ENCODE results near the gene CFAP157. TPM values are rescaled to one million over a fixed set of nuclear protein-coding genes. Genes with fewer than 3 reads are reported as not detected.

The CFAP157 gene
- total RNA-seq, 1 experiment from 2014 or later: 0.22 TPM

DNA sequence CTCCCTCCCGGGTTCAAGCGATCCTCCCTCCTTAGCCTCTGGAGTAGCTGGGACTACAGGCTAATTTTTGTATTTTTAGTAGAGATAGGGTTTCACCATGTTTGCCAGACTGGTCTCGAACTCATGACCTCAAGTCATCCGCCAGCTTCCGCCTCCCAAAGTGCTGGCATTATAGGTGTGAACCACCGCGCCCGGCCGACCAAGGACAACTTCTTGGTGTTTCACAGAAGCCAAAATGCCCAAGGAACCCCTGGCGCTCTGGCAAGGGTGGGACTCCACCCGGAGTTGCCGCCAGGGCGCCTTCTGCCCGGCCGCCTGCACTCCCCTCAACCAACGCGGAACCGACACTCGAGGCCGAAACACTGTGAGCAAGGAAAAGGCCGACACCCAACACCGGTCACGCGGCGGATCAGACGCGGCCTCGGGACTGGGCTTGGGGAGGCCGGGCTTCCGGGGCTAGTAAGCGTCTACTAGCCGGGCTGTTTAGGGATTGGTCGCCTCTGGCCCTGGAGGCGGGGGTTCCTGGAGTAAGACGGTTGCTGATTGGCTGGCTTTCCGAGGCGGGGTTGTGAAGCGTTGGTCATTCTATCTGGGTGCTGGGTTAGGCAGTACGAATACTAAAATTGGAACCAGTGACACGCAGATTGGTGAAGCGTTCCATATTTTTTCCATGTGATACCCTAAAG lies 7.7 kb upstream of the CFAP157 start:
- ATAC-seq: peak; percentile 98
- Histone ChIP-seq H3K9me2 (ENCODE audit: insufficient read depth) (no peaks in the 10 kb centered on the region), H3K36me3 (ENCODE audit: control insufficient read depth in 1 of 2, insufficient read depth in 2 of 2, low read length in 2 of 2) (no peaks in the 10 kb centered on the region), H3K4me3 (replicated peaks in 1 of 2; ENCODE audit: low read depth in 1 of 2, low read length in 2 of 2) (peak overlapping the region; percentile 28 to 59), H3K9ac (ENCODE audit: low read length) (peak overlapping the region; percentile 69), H3K4me2 (ENCODE audit: low read length) (peak overlapping the region; percentile 92), H3K27me3 (ENCODE audit: insufficient read depth, low read length) (no peaks in the 10 kb centered on the region), H2AFZ (ENCODE audit: low read depth, low read length, poor library complexity, severe bottlenecking) (peak overlapping the region; percentile 77), H3K79me2 (ENCODE audit: insufficient read depth, low read length) (no peaks in the 10 kb centered on the region), H4K20me1 (ENCODE audit: insufficient read depth) (no peaks in the 10 kb centered on the region), H3K4me1 (ENCODE audit: control insufficient read depth in 1 of 2, insufficient read depth in 2 of 2, low read length in 2 of 2) (peaks cover 20 to 38% of the 10 kb centered on the region in 2 experiments), H3K27ac (ENCODE audit: low read depth, low read length) (peak overlapping the region; percentile 58), H3K9me3 (ENCODE audit: control insufficient read depth in 1 of 2, insufficient read depth in 1 of 2, low read depth in 1 of 2, low read length in 2 of 2) (no peaks in the 10 kb centered on the region)
- POLR2A ChIA-PET: interaction anchor here (0.8 to 2.1 kb wide), 2 partner anchors 23 to 36 kb away, joined by 3 to 6 read pairs; partner anchors contain the start of gene TOR2A
- TSS peak; percentile 78 for BruUV-seq (replicated peaks)
- peak; percentile 96 for DNase-seq (ENCODE audit: low read depth, low spot score)
- RAD21 ChIA-PET (ENCODE audit: low non-redundant PET in 1 of 2, low total read pairs in 2 of 2, uncharacterized antibody in 2 of 2, unreplicated experiment in 2 of 2): no interaction called here
- CTCF ChIA-PET: no interaction called here
- intact Hi-C loops (cut with micrococcal nuclease): no loop called here
- TF ChIP-seq POLR2AphosphoS5 (IDR thresholded peaks at IDR 0.05; ENCODE audit: low read depth, low read length) (peak; percentile 81), CBX3 (IDR thresholded peaks at IDR 0.05; ENCODE audit: low read depth) (peak; percentile 45; the same call in 1 of the 2 replicates), CTCF (IDR thresholded peaks at IDR 0.05 in 2 of 3, conservative IDR thresholded peaks at IDR 0.05 in 1 of 3; ENCODE audit: borderline replicate concordance in 1 of 3, insufficient read depth in 1 of 3, low read depth in 2 of 3, low read length in 2 of 3) (no peak), ELF1 (IDR thresholded peaks at IDR 0.05; ENCODE audit: borderline replicate concordance, low read depth) (no peak; the same call in 1 of the 2 replicates), EZH2 (IDR thresholded peaks at IDR 0.05) (no peak), ZFX (IDR thresholded peaks at IDR 0.05) (peak; percentile 49; the same call in 1 of the 2 replicates), JUND (IDR thresholded peaks at IDR 0.05) (no peak), SP1 (IDR thresholded peaks at IDR 0.05; ENCODE audit: low read depth) (peak; percentile 89), SIN3A (IDR thresholded peaks at IDR 0.05; ENCODE audit: low read depth) (no peak), CEBPB (IDR thresholded peaks at IDR 0.05; ENCODE audit: low read depth) (no peak), ATF3 (IDR thresholded peaks at IDR 0.05) (no peak), MAX (IDR thresholded peaks at IDR 0.05) (peak; percentile 95), EZH2phosphoT487 (IDR thresholded peaks at IDR 0.05; ENCODE audit: borderline replicate concordance) (no peak), ZBTB33 (IDR thresholded peaks at IDR 0.05; ENCODE audit: extremely low read depth, insufficient replicate concordance, low read length) (no peak), YY1 (IDR thresholded peaks at IDR 0.05; ENCODE audit: extremely low read depth, insufficient replicate concordance, low read depth, low read length) (no peak), POLR2A (IDR thresholded peaks at IDR 0.05; ENCODE audit: borderline replicate concordance, extremely low read depth, insufficient read depth, insufficient read length) (peak; percentile 54), FOSL1 (IDR thresholded peaks at IDR 0.05; ENCODE audit: low read depth) (no peak), TCF7L2 (IDR thresholded peaks at IDR 0.05; ENCODE audit: borderline replicate concordance, extremely low read depth, insufficient read depth, insufficient read length) (peak; percentile 95), SRF (IDR thresholded peaks at IDR 0.05; ENCODE audit: low read depth) (no peak)
- TF ChIP-seq, protein P1, sequence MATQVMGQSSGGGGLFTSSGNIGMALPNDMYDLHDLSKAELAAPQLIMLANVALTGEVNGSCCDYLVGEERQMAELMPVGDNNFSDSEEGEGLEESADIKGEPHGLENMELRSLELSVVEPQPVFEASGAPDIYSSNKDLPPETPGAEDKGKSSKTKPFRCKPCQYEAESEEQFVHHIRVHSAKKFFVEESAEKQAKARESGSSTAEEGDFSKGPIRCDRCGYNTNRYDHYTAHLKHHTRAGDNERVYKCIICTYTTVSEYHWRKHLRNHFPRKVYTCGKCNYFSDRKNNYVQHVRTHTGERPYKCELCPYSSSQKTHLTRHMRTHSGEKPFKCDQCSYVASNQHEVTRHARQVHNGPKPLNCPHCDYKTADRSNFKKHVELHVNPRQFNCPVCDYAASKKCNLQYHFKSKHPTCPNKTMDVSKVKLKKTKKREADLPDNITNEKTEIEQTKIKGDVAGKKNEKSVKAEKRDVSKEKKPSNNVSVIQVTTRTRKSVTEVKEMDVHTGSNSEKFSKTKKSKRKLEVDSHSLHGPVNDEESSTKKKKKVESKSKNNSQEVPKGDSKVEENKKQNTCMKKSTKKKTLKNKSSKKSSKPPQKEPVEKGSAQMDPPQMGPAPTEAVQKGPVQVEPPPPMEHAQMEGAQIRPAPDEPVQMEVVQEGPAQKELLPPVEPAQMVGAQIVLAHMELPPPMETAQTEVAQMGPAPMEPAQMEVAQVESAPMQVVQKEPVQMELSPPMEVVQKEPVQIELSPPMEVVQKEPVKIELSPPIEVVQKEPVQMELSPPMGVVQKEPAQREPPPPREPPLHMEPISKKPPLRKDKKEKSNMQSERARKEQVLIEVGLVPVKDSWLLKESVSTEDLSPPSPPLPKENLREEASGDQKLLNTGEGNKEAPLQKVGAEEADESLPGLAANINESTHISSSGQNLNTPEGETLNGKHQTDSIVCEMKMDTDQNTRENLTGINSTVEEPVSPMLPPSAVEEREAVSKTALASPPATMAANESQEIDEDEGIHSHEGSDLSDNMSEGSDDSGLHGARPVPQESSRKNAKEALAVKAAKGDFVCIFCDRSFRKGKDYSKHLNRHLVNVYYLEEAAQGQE (IDR thresholded peaks at IDR 0.05; ENCODE audit: low read depth): no peak
